Tibial nerve (tissue), 4 donors: ENCODE data around the gene RNASE8. TPM values are rescaled to one million over a fixed set of nuclear protein-coding genes. Genes with fewer than 3 reads are reported as not detected.
"Not testable (repeated sequence)": the region's sequence is repeated elsewhere in the genome, so short reads cannot be mapped to it uniquely, and the experiment has no call there.

Experiments
- DNase-seq, 2 donors: peaks; one replicate each; pipeline ENCODE4 v3.0.0-alpha.2; 2019; ENCODE audit warnings: low spot score in 2 of 2
- H3K27ac ChIP-seq, 4 donors: fragments of 200-600 bp; sonication (generic) in 3 of 4; one replicate each; pipeline ENCODE4 v1.5.1; 2017 to 2019; ENCODE audit warnings: mild to moderate bottlenecking in 1 of 4
- H3K27me3 ChIP-seq, 2 donors: fragments of 200-600 bp; sonication (generic) in 1 of 2; one replicate each; pipeline versions ENCODE4 v1.5.1 to v1.6.0; 2017 to 2019
- H3K36me3 ChIP-seq, 3 donors: fragments of 200-600 bp; sonication (generic); one replicate each; pipeline ENCODE4 v1.5.1; 2018 to 2019
- H3K4me1 ChIP-seq, 4 donors: fragments of 200-600 bp; sonication (generic) in 3 of 4; one replicate each; pipeline ENCODE4 v1.5.1; 2017 to 2019
- H3K4me3 ChIP-seq, 4 donors: fragments of 200-600 bp; sonication (generic) in 3 of 4; one replicate each; pipeline ENCODE4 v1.5.1; 2017 to 2019; ENCODE audit warnings: mild to moderate bottlenecking in 1 of 4, moderate library complexity in 1 of 4
- H3K9me3 ChIP-seq, 4 donors: fragments of 200-600 bp; sonication (generic) in 3 of 4; one replicate each; pipeline ENCODE4 v1.5.1; 2017 to 2019
- CTCF ChIP-seq, 5 experiments: fragments of 200-600 bp in 3 of 5; fragments of 450-650 bp in 2 of 5; sonication (generic) in 3 of 5; IDR thresholded peaks; one replicate each; pipeline ENCODE4 v1.5.1; 2016 to 2019; ENCODE audit warnings: antibody characterized with exemption in 5 of 5, mild to moderate bottlenecking in 3 of 5, moderate library complexity in 2 of 5
- EP300 ChIP-seq, 2 donors: sonication (generic); formaldehyde crosslinking; IDR thresholded peaks; one replicate each; pipeline ENCODE4 v1.6.1; 2017; ENCODE audit warnings: antibody characterized with exemption in 2 of 2, mild to moderate bottlenecking in 1 of 2
- POLR2A ChIP-seq, 2 donors: fragments of 450-650 bp; IDR thresholded peaks; one replicate each; pipeline ENCODE4 v1.6.1; 2017; ENCODE audit warnings: antibody characterized with exemption in 2 of 2, mild to moderate bottlenecking in 2 of 2, moderate library complexity in 2 of 2
- WGBS, 2 donors: methylation state at CpG; one replicate each; pipeline ENCODE4 v1.1.5; 2018; 5-methylcytosine and 5-hydroxymethylcytosine counted together
- total RNA-seq, 4 donors: library from RNA; depleted of rRNA; stranded (reverse); fragments of >200 nt; gene quantifications; one replicate each; pipeline ENCODE4 v1.1.0, GENCODE V29; 2016

RNASE8 gene
- total RNA-seq, 4 donors from 2014 or later: not detected

GRCh38 chr14:21040370-21040925, 17.2 kb upstream of the RNASE8 start:
- H3K4me1 ChIP-seq: peaks cover 0 to 55% (median 31%) of the 10 kb centered on the region in 4 donors
- TF ChIP-seq CTCF (IDR thresholded peaks at IDR 0.05) (no peak), POLR2A (IDR thresholded peaks at IDR 0.05) (no peak), EP300 (IDR thresholded peaks at IDR 0.05) (no peak)
- whole genome bisulfite sequencing, 2 donors: 72 to 74% methylated on average over 8 of the region's 8 CpGs

GRCh38 chr14:21040941-21041340, 16.7 kb upstream of the RNASE8 start:
- not testable (repeated sequence) for H3K9me3 ChIP-seq, H3K27ac ChIP-seq, DNase-seq, H3K4me3 ChIP-seq, H3K36me3 ChIP-seq, H3K27me3 ChIP-seq
- WGBS, 2 donors: 85 to 89% methylated on average over 3 of the region's 3 CpGs
- H3K4me1 ChIP-seq: peaks cover 0 to 55% (median 31%) of the 10 kb centered on the region in 4 donors

More at GRCh38 chr14:21040370-21040925, 17.2 kb upstream of the RNASE8 start:
- DNase-seq: no peak
- Histone ChIP-seq H3K9me3 (no peaks in the 10 kb centered on the region), H3K36me3 (no peaks in the 10 kb centered on the region), H3K27me3 (no peaks in the 10 kb centered on the region), H3K4me3 (no peak overlapping the region), H3K27ac (peak overlapping the region in 2 of 4 donors; percentile 80 to 86)

GRCh38 chr14:21041676-21042433, 15.8 kb upstream of the RNASE8 start, which contains the start of gene RNASE7:
RNASE7 (plus strand) TSS chr14:21042362; CDS start chr14:21042993, 631 bp downstream.
- DNase-seq: no peak
- Histone ChIP-seq H3K36me3 (no peaks in the 10 kb centered on the region), H3K4me1 (peaks cover 0 to 53% (median 30%) of the 10 kb centered on the region in 4 donors), H3K27ac (no peak within 1 kb of the TSS), H3K9me3 (no peaks in the 10 kb centered on the region), H3K27me3 (no peaks in the 10 kb centered on the region), H3K4me3 (no peak within 1 kb of the TSS)
- TF ChIP-seq POLR2A (IDR thresholded peaks at IDR 0.05): no peak
- no peak for TF ChIP-seq CTCF (IDR thresholded peaks at IDR 0.05)
- TF ChIP-seq EP300 (IDR thresholded peaks at IDR 0.05): no peak
- WGBS, 2 donors: 74 to 77% methylated on average over 11 of the region's 11 CpGs

GRCh38 chr14:21042918-21043317, 14.7 kb upstream of the RNASE8 start:
- Histone ChIP-seq H3K4me1 (peaks cover 0 to 43% (median 24%) of the 10 kb centered on the region in 4 donors), H3K9me3 (no peaks in the 10 kb centered on the region), H3K36me3 (no peaks in the 10 kb centered on the region), H3K4me3 (no peak overlapping the region), H3K27ac (no peak overlapping the region), H3K27me3 (no peaks in the 10 kb centered on the region)
- WGBS, 2 donors: 48 to 58% methylated on average over 8 of the region's 8 CpGs
- TF ChIP-seq POLR2A (IDR thresholded peaks at IDR 0.05): no peak
- TF ChIP-seq EP300 (IDR thresholded peaks at IDR 0.05): no peak
- no peak for TF ChIP-seq CTCF (IDR thresholded peaks at IDR 0.05)
- no peak for DNase-seq

GRCh38 chr14:21043387-21043973, 14.1 kb upstream of the RNASE8 start:
- H3K4me3 ChIP-seq: no peak overlapping the region
- no peak for TF ChIP-seq EP300 (IDR thresholded peaks at IDR 0.05)
- TF ChIP-seq CTCF (IDR thresholded peaks at IDR 0.05): no peak
- no peak for TF ChIP-seq POLR2A (IDR thresholded peaks at IDR 0.05)
- H3K9me3 ChIP-seq: no peaks in the 10 kb centered on the region
- no peaks in the 10 kb centered on the region for H3K27me3 ChIP-seq
- no peaks in the 10 kb centered on the region for H3K36me3 ChIP-seq
- DNase-seq: no peak
- no peak overlapping the region for H3K27ac ChIP-seq
- 38 to 46% methylated on average over 2 of the region's 2 CpGs for WGBS, 2 donors
- peaks cover 0 to 37% (median 19%) of the 10 kb centered on the region in 4 donors for H3K4me1 ChIP-seq
